ENCODE measurements around the gene CD276.

DNA sequence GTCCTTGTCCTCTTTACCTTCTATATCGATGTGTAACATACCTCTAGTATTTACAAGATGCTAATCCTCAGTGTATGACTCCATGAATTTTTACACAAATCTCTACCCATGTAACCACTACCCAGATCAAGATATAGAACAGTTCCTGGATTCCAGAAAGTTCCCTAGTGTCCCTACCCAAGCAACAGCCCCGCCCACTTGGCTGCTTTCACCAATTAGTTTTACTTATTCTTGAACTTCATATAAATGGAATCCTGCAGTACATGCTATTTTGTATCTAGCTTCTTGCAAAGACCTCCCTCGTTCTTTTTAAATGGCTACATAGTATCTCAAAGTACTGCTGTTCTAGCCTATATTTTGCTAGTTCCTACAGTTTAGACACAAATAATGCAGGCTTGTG lies 33.0 kb downstream of the CD276 start:
- TF ChIP-seq, protein P1, sequence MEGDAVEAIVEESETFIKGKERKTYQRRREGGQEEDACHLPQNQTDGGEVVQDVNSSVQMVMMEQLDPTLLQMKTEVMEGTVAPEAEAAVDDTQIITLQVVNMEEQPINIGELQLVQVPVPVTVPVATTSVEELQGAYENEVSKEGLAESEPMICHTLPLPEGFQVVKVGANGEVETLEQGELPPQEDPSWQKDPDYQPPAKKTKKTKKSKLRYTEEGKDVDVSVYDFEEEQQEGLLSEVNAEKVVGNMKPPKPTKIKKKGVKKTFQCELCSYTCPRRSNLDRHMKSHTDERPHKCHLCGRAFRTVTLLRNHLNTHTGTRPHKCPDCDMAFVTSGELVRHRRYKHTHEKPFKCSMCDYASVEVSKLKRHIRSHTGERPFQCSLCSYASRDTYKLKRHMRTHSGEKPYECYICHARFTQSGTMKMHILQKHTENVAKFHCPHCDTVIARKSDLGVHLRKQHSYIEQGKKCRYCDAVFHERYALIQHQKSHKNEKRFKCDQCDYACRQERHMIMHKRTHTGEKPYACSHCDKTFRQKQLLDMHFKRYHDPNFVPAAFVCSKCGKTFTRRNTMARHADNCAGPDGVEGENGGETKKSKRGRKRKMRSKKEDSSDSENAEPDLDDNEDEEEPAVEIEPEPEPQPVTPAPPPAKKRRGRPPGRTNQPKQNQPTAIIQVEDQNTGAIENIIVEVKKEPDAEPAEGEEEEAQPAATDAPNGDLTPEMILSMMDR (IDR thresholded peaks at IDR 0.05), result no peak
- no peak for TF ChIP-seq POLR2A (IDR thresholded peaks at IDR 0.05)
- no peak for TF ChIP-seq POLR2AphosphoS5 (IDR thresholded peaks at IDR 0.05; ENCODE audit: insufficient read depth in 1 of 2, low read depth in 1 of 2)
